ENCODE measurements around the gene NPIPA1.

DNA sequence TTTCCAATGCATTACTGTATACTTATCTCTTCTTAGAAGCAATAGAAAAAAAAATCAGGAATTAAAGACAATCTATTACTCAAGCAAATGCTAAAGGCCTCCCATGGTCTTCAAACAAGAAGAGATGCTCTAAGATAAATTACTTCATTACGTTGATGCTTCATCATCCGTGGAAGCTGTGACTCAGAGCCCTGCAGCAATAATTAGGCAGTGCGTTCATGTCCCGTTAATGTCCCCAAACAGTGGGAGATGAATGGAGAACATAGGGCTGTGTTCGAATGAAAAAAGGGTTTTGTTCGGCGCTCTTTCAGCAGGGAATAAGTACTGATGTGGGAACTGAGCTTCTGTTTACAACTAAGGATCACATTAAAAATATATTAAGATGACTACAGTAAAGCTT, 21.7 kb downstream of the NPIPA1 start:
- TF ChIP-seq POLR2A (IDR thresholded peaks at IDR 0.05), result no peak
- TF ChIP-seq, protein P1, sequence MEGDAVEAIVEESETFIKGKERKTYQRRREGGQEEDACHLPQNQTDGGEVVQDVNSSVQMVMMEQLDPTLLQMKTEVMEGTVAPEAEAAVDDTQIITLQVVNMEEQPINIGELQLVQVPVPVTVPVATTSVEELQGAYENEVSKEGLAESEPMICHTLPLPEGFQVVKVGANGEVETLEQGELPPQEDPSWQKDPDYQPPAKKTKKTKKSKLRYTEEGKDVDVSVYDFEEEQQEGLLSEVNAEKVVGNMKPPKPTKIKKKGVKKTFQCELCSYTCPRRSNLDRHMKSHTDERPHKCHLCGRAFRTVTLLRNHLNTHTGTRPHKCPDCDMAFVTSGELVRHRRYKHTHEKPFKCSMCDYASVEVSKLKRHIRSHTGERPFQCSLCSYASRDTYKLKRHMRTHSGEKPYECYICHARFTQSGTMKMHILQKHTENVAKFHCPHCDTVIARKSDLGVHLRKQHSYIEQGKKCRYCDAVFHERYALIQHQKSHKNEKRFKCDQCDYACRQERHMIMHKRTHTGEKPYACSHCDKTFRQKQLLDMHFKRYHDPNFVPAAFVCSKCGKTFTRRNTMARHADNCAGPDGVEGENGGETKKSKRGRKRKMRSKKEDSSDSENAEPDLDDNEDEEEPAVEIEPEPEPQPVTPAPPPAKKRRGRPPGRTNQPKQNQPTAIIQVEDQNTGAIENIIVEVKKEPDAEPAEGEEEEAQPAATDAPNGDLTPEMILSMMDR (IDR thresholded peaks at IDR 0.05), result no peak

All from testis (tissue), 2 donors.